IPS-15b (cell line): ENCODE data around the gene NEDD9.

Source experiments
- H3K27me3 ChIP-seq: one replicate; pipeline ENCODE4 v1.6.1; 2013; ENCODE audit warnings: low read length; ENCODE audit not compliant: control insufficient read depth, insufficient read depth
- H3K36me3 ChIP-seq: one replicate; pipeline ENCODE4 v1.6.1; 2013; ENCODE audit warnings: low read length; ENCODE audit not compliant: control insufficient read depth, insufficient read depth
- H3K4me1 ChIP-seq: one replicate; pipeline ENCODE4 v1.6.1; 2013; ENCODE audit warnings: mild to moderate bottlenecking, low read length; ENCODE audit not compliant: control insufficient read depth, insufficient read depth
- H3K4me3 ChIP-seq: one replicate; pipeline ENCODE4 v1.5.1; 2013; ENCODE audit warnings: low read depth, low read length
- H3K9ac ChIP-seq: one replicate; pipeline ENCODE4 v1.6.1; 2013; ENCODE audit warnings: low read depth, mild to moderate bottlenecking, low read length
- H3K9me3 ChIP-seq: one replicate; pipeline ENCODE4 v1.6.1; 2013; ENCODE audit warnings: mild to moderate bottlenecking, low read length; ENCODE audit not compliant: control insufficient read depth, insufficient read depth

Gene NEDD9

GRCh38 chr6:11201772-11202512 lies 30.5 kb downstream of the NEDD9 start:
- Histone ChIP-seq H3K36me3 (no peaks in the 10 kb centered on the region), H3K4me1 (peaks cover 8% of the 10 kb centered on the region), H3K9ac (no peak overlapping the region)

GRCh38 chr6:11201015-11201414 lies 31.5 kb downstream of the NEDD9 start:
- Histone ChIP-seq H3K27me3 (no peaks in the 10 kb centered on the region), H3K36me3 (no peaks in the 10 kb centered on the region), H3K4me3 (no peak overlapping the region), H3K4me1 (peaks cover 14% of the 10 kb centered on the region), H3K9me3 (no peaks in the 10 kb centered on the region), H3K9ac (no peak overlapping the region)

More at GRCh38 chr6:11201772-11202512, 30.5 kb downstream of the NEDD9 start:
- Histone ChIP-seq H3K9me3 (no peaks in the 10 kb centered on the region), H3K27me3 (no peaks in the 10 kb centered on the region), H3K4me3 (no peak overlapping the region)

- Histone ChIP-seq H3K9ac (no peak overlapping the region), H3K27me3 (no peaks in the 10 kb centered on the region), H3K9me3 (no peaks in the 10 kb centered on the region), H3K4me3 (no peak overlapping the region), H3K36me3 (no peaks in the 10 kb centered on the region), H3K4me1 (peaks cover 15% of the 10 kb centered on the region)
These were observed 32.1 kb downstream of the NEDD9 start for GRCh38 chr6:11200356-11200755.

GRCh38 chr6:11198663-11199603 lies 33.5 kb downstream of the NEDD9 start:
- peaks cover 26% of the 10 kb centered on the region for H3K4me1 ChIP-seq
- H3K36me3 ChIP-seq = no peaks in the 10 kb centered on the region
- H3K9me3 ChIP-seq = no peaks in the 10 kb centered on the region
- H3K9ac ChIP-seq = no peak overlapping the region
- no peaks in the 10 kb centered on the region for H3K27me3 ChIP-seq
- H3K4me3 ChIP-seq = no peak overlapping the region

- Histone ChIP-seq H3K9ac (no peak overlapping the region), H3K4me1 (peaks cover 26% of the 10 kb centered on the region), H3K4me3 (no peak overlapping the region), H3K27me3 (no peaks in the 10 kb centered on the region), H3K9me3 (no peaks in the 10 kb centered on the region), H3K36me3 (no peaks in the 10 kb centered on the region)
These were observed 34.6 kb downstream of the NEDD9 start for GRCh38 chr6:11197850-11198249.

- no peak overlapping the region for H3K4me3 ChIP-seq
- H3K9me3 ChIP-seq = no peaks in the 10 kb centered on the region
- H3K36me3 ChIP-seq = no peaks in the 10 kb centered on the region
- H3K27me3 ChIP-seq = no peaks in the 10 kb centered on the region
- peaks cover 21% of the 10 kb centered on the region for H3K4me1 ChIP-seq
- no peak overlapping the region for H3K9ac ChIP-seq
These were observed 35.3 kb downstream of the NEDD9 start for GRCh38 chr6:11197175-11197536.

GRCh38 chr6:11196511-11197174 lies 35.8 kb downstream of the NEDD9 start:
- peaks cover 21% of the 10 kb centered on the region for H3K4me1 ChIP-seq
- peak overlapping the region; percentile 22 for H3K4me3 ChIP-seq
- H3K36me3 ChIP-seq = no peaks in the 10 kb centered on the region
- H3K9ac ChIP-seq = no peak overlapping the region
- H3K27me3 ChIP-seq = no peaks in the 10 kb centered on the region
- no peaks in the 10 kb centered on the region for H3K9me3 ChIP-seq

GRCh38 chr6:11194356-11195218 lies 37.9 kb downstream of the NEDD9 start:
- Histone ChIP-seq H3K9ac (no peak overlapping the region), H3K9me3 (no peaks in the 10 kb centered on the region), H3K27me3 (no peaks in the 10 kb centered on the region), H3K4me3 (no peak overlapping the region), H3K4me1 (peaks cover 21% of the 10 kb centered on the region), H3K36me3 (peaks cover 4% of the 10 kb centered on the region)

GRCh38 chr6:11193434-11193833 lies 39.0 kb downstream of the NEDD9 start:
- no peak overlapping the region for H3K4me3 ChIP-seq
- peaks cover 4% of the 10 kb centered on the region for H3K36me3 ChIP-seq
- H3K9ac ChIP-seq = no peak overlapping the region
- H3K4me1 ChIP-seq = peaks cover 21% of the 10 kb centered on the region
- no peaks in the 10 kb centered on the region for H3K27me3 ChIP-seq
- H3K9me3 ChIP-seq = no peaks in the 10 kb centered on the region

- peaks cover 4% of the 10 kb centered on the region for H3K36me3 ChIP-seq
- no peak overlapping the region for H3K9ac ChIP-seq
- H3K4me1 ChIP-seq = peaks cover 21% of the 10 kb centered on the region
- H3K4me3 ChIP-seq = no peak overlapping the region
- H3K9me3 ChIP-seq = no peaks in the 10 kb centered on the region
- H3K27me3 ChIP-seq = no peaks in the 10 kb centered on the region
These were observed 40.3 kb downstream of the NEDD9 start for GRCh38 chr6:11192167-11192566.
